Ishikawa (cell line): ENCODE data around the gene AKAP6.

Experiments used
- EP300 ChIP-seq: IDR thresholded peaks from 2 replicates; pipeline ENCODE4 v1.6.1; 2012; ENCODE audit warnings: borderline replicate concordance
- FOXM1 ChIP-seq: IDR thresholded peaks from 2 replicates; pipeline ENCODE4 v1.6.1; 2012; ENCODE audit warnings: low read depth, borderline replicate concordance
- MAX ChIP-seq: IDR thresholded peaks from 2 replicates; pipeline ENCODE4 v1.6.1; 2012
- RAD21 ChIP-seq: IDR thresholded peaks from 2 replicates; pipeline ENCODE4 v1.6.1; 2012; ENCODE audit warnings: low read depth
- TCF12 ChIP-seq: IDR thresholded peaks from 2 replicates; pipeline ENCODE4 v1.6.1; 2012; ENCODE audit warnings: low read depth
- USF1 ChIP-seq: IDR thresholded peaks from 2 replicates; pipeline ENCODE4 v1.6.1; 2012
- YY1 ChIP-seq: IDR thresholded peaks from 2 replicates; pipeline ENCODE4 v1.6.1; 2012; ENCODE audit warnings: low read depth
- ZBTB7A ChIP-seq: IDR thresholded peaks from 2 replicates; pipeline ENCODE4 v1.6.1; 2012; ENCODE audit warnings: low read depth

- no peak for TF ChIP-seq FOXM1
- no peak for TF ChIP-seq RAD21
- TF ChIP-seq YY1, result no peak
- no peak for TF ChIP-seq MAX
- TF ChIP-seq EP300, result no peak
- TF ChIP-seq ZBTB7A, result no peak
- no peak for TF ChIP-seq TCF12
- no peak for TF ChIP-seq USF1
Measured at GRCh38 chr14:32457213-32457920, 128.3 kb downstream of the AKAP6 start.
